Measurements from ENCODE around the gene FBXO31. TPM values are rescaled to one million over a fixed set of nuclear protein-coding genes. Genes with fewer than 3 reads are reported as not detected.

FBXO31 gene
- total RNA-seq, 6 experiments from 2014 or later, result 23.0 to 30.0 (median 25.1) TPM

- Mint-ChIP-seq H3K9me3 (peaks cover 7% of the 10 kb centered on the region), H3K4me1 (ENCODE audit: low read depth) (peaks cover 17% of the 10 kb centered on the region), H3K27ac (no peak overlapping the region), H3K36me3 (ENCODE audit: low read depth) (peaks cover 11% of the 10 kb centered on the region), H3K4me3 (no peak overlapping the region), H3K27me3 (ENCODE audit: insufficient read depth) (0 out of 2 replicates have a peak, but pooled peaks cover 2% of the 10 kb centered on the region)
- no peak for TF ChIP-seq CTCF (IDR thresholded peaks at IDR 0.05)
- DNase-seq, result no peak
Measured at GRCh38 chr16:87310610-87311009, 73.0 kb downstream of the FBXO31 start.

- TF ChIP-seq CTCF (IDR thresholded peaks at IDR 0.05), result no peak
- no peak for DNase-seq
- Mint-ChIP-seq H3K9me3 (peaks cover 7% of the 10 kb centered on the region), H3K4me1 (ENCODE audit: low read depth) (peaks cover 20% of the 10 kb centered on the region), H3K27me3 (ENCODE audit: insufficient read depth) (0 out of 2 replicates have a peak, but pooled peaks cover 2% of the 10 kb centered on the region), H3K36me3 (ENCODE audit: low read depth) (peaks cover 11% of the 10 kb centered on the region), H3K27ac (no peak overlapping the region), H3K4me3 (no peak overlapping the region)
Measured at GRCh38 chr16:87309620-87310525, 73.7 kb downstream of the FBXO31 start.

GRCh38 chr16:87308826-87309225, 74.8 kb downstream of the FBXO31 start:
- Mint-ChIP-seq H3K27me3 (ENCODE audit: insufficient read depth) (0 out of 2 replicates have a peak, but pooled peaks cover 2% of the 10 kb centered on the region), H3K4me3 (no peak overlapping the region), H3K36me3 (ENCODE audit: low read depth) (peaks cover 11% of the 10 kb centered on the region), H3K27ac (no peak overlapping the region), H3K9me3 (peaks cover 7% of the 10 kb centered on the region), H3K4me1 (ENCODE audit: low read depth) (peaks cover 27% of the 10 kb centered on the region)
- TF ChIP-seq CTCF (IDR thresholded peaks at IDR 0.05), result no peak
- no peak for DNase-seq

- H3K9me3 Mint-ChIP-seq, result peaks cover 7% of the 10 kb centered on the region
- peak overlapping the region; percentile 91 for H3K27ac Mint-ChIP-seq
- peak overlapping the region; percentile 85 for H3K4me3 Mint-ChIP-seq
- peaks cover 11% of the 10 kb centered on the region for H3K36me3 Mint-ChIP-seq (ENCODE audit: low read depth)
- 0 out of 2 replicates have a peak, but pooled peaks cover 2% of the 10 kb centered on the region for H3K27me3 Mint-ChIP-seq (ENCODE audit: insufficient read depth)
- no peak for TF ChIP-seq CTCF (IDR thresholded peaks at IDR 0.05)
- H3K4me1 Mint-ChIP-seq (ENCODE audit: low read depth), result peaks cover 32% of the 10 kb centered on the region
- no peak for DNase-seq
Measured at GRCh38 chr16:87306516-87306915, 77.1 kb downstream of the FBXO31 start.

GRCh38 chr16:87305505-87306391, 77.8 kb downstream of the FBXO31 start:
- peak overlapping the region; percentile 85 for H3K4me3 Mint-ChIP-seq
- DNase-seq, result peak; percentile 66
- 0 out of 2 replicates have a peak, but pooled peaks cover 2% of the 10 kb centered on the region for H3K27me3 Mint-ChIP-seq (ENCODE audit: insufficient read depth)
- H3K36me3 Mint-ChIP-seq (ENCODE audit: low read depth), result peaks cover 11% of the 10 kb centered on the region
- TF ChIP-seq CTCF (IDR thresholded peaks at IDR 0.05), result peak; percentile 66
- H3K4me1 Mint-ChIP-seq (ENCODE audit: low read depth), result peaks cover 32% of the 10 kb centered on the region
- H3K9me3 Mint-ChIP-seq, result peaks cover 7% of the 10 kb centered on the region
- H3K27ac Mint-ChIP-seq, result peak overlapping the region; percentile 91
